ENCODE data around the gene MAP7D2.
"Not testable (repeated sequence)": the region's sequence is repeated elsewhere in the genome, so short reads cannot be mapped to it uniquely, and the experiment has no call there.

GRCh38 chrX:20126833-20127232 is 10.1 kb upstream of the MAP7D2 start:
- TF ChIP-seq CTCF (conservative IDR thresholded peaks at IDR 0.05; ENCODE audit: low read depth in 2 of 2); POLR2AphosphoS5 (IDR thresholded peaks at IDR 0.05; ENCODE audit: low read depth); EZH2phosphoT487 (IDR thresholded peaks at IDR 0.05; ENCODE audit: unreplicated experiment); EZH2 (IDR thresholded peaks at IDR 0.05; ENCODE audit: low read depth, unreplicated experiment): not testable (repeated sequence)
